Hepatocyte (in vitro differentiated cells): ENCODE data around the gene CAPZB.

Experiments
- CTCF ChIP-seq: fragments of 200-600 bp; sonication (generic); IDR thresholded peaks from 2 replicates; pipeline ENCODE4 v1.5.1; 2016; ENCODE audit warnings: antibody characterized with exemption, mild to moderate bottlenecking; ENCODE audit not compliant: poor library complexity
- EZH2 ChIP-seq: fragments of 200-600 bp; sonication (generic); IDR thresholded peaks from 2 replicates; pipeline ENCODE4 v1.6.1; 2016; ENCODE audit warnings: antibody characterized with exemption, mild to moderate bottlenecking, borderline replicate concordance
- EZH2phosphoT487 ChIP-seq: fragments of 200-600 bp; sonication (generic); IDR thresholded peaks from one replicate; pipeline ENCODE4 v1.6.1; 2018; ENCODE audit warnings: antibody characterized with exemption, mild to moderate bottlenecking, low read depth, moderate library complexity; ENCODE audit not compliant: unreplicated experiment, severe bottlenecking

- TF ChIP-seq CTCF (no peak), EZH2 (no peak), EZH2phosphoT487 (no peak)
Measured at GRCh38 chr1:19488136-19488535, 2.8 kb upstream of the CAPZB start.
